ENCODE measurements around the gene SRSF10.
"Not testable (repeated sequence)": the region's sequence is repeated elsewhere in the genome, so short reads cannot be mapped to it uniquely, and the experiment has no call there.

The SRSF10 gene

GRCh38 chr1:23959461-23960290, 20.5 kb downstream of the SRSF10 start, which contains the start of gene PNRC2:
Gene PNRC2 (plus strand): TSS chr1:23959828. CDS start chr1:23961458, 1,630 bp downstream.
- in situ Hi-C loops (cut with HindIII; ENCODE audit: low sequenced_read_pairs), result no loop called here
- H3K4me3 ChIP-seq (ENCODE audit: low read depth, low read length), result peak within 1 kb of the TSS; percentile 90
- TF ChIP-seq CTCF (IDR thresholded peaks at IDR 0.05; ENCODE audit: low read depth, low read length), result no peak
- DNase-seq (ENCODE audit: low read depth, low spot score), result peak; percentile 98

DNA sequence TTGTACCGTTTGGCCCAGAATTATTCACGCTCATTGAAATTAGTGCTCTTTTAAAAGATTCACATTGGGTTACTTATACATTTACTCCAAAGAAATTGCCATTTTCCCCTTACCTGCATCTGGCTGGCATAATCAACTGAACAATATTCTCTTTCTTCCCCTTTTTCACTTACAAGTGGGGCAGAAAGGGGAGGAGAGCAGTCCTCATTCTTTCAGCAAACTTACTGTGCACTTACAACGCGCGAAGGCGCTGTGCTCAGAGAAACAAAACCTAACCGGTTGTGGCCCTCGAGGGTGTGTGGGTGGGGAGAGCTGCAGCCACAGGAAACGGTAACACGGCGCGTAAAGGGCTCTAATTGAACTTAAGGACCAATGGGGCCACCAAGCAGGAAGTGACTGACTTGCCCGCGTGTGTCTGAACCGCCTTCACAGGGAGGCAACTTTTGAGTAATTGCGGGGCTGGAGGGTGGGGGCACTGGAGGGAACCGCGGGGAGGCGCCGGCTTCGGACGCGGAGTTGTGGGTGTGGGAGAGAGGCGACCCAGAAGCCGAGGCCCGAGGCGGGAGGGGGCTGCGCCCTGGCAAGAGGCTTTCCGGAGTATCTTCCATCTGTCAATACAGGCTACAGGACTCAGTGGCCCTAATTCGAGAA, 21.2 kb downstream of the SRSF10 start:
- peak; percentile 93 for DNase-seq (ENCODE audit: low read depth, low spot score)
- peak overlapping the region; percentile 90 for H3K4me3 ChIP-seq (ENCODE audit: low read depth, low read length)
- peak; percentile 41 for TF ChIP-seq CTCF (IDR thresholded peaks at IDR 0.05; ENCODE audit: low read depth, low read length)

DNA sequence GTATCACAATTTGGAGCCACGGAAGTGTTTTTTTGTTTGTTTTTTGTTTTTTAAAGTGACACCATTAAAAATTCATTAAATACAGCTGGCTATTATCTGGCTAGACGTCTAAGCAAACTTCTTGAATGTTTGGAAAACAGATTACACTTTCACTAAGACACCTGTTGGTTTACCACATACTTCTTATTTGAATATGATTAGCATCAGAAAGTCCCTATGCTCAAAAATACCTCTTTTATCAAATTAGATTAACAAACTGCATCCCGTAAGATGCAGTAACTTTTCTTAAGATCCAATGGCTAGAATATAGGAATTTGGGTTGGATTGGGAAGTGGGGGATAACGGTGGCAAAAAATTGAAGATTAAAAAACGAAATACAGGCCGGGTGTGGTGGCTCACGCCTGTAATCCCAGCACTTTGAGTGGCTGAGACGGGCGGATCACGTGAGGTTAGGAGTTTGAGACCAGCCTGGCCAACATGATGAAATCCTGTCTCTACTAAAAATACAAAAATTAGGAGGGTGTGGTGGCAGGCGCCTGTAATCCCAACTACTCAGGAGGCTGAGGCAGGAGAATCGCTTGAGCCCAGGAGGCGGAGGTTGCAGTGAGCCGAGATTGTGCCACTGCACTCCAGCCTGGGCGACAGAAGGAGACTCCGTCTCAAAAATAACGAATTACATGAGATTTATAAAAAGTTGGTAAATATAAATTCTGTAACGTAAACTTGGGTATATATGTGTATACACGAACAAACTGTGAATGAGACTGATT, 21.9 kb downstream of the SRSF10 start:
- H3K4me3 ChIP-seq (ENCODE audit: low read depth, low read length), result peak overlapping the region; percentile 90
- DNase-seq (ENCODE audit: low read depth, low spot score); in situ Hi-C loops (cut with HindIII; ENCODE audit: low sequenced_read_pairs): not testable (repeated sequence)

More for the DNA sequence above, 21.2 kb downstream of the SRSF10 start:
- in situ Hi-C loops (cut with HindIII; ENCODE audit: low sequenced_read_pairs), result no loop called here

DNA sequence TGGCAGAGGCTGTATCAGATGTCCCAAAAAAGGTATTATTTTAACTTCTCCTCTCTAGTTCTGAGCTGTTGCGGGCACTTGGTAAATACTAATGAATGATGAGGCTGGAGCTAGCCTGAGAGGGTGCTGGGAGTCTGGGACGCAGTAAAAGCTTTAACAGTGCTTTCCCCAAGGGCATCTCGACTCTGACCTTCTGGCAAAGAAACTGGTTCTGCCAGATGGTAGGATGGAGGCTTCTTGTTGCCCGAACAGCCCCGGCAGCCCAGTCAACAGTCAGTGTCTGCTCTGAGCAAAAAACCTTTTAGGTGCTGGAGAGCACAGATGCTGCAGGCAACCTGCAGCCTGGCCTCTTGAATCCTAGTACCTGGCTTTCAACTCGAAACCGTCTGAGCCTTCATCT, 23.0 kb downstream of the SRSF10 start:
- in situ Hi-C loops (cut with HindIII; ENCODE audit: low sequenced_read_pairs), result no loop called here
- DNase-seq (ENCODE audit: low read depth, low spot score), result no peak
- no peak overlapping the region for H3K4me3 ChIP-seq (ENCODE audit: low read depth, low read length)
- no peak for TF ChIP-seq CTCF (IDR thresholded peaks at IDR 0.05; ENCODE audit: low read depth, low read length)

DNA sequence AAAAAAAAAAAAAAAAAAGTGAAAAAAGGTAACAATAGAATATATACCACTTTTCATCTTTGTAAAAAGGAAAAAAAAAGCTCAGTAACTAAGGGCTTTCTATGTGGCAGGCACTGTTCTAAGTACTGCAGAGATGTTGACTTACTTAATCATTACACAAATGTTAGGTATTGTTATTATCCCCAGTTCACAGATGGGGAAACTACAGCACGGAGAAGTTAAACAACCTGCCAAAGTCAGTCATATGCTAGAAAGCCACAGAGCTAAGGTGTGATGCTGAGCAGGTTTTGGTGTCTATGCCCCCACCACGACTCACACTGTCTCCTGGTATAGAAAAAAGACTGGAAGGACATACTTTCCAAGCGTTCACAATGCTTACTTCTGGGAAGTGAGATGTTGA, 27.1 kb downstream of the SRSF10 start:
- DNase-seq (ENCODE audit: low read depth, low spot score), result no peak
- no peak for TF ChIP-seq CTCF (IDR thresholded peaks at IDR 0.05; ENCODE audit: low read depth, low read length)
- in situ Hi-C loops (cut with HindIII; ENCODE audit: low sequenced_read_pairs), result no loop called here
- no peak overlapping the region for H3K4me3 ChIP-seq (ENCODE audit: low read depth, low read length)

DNA sequence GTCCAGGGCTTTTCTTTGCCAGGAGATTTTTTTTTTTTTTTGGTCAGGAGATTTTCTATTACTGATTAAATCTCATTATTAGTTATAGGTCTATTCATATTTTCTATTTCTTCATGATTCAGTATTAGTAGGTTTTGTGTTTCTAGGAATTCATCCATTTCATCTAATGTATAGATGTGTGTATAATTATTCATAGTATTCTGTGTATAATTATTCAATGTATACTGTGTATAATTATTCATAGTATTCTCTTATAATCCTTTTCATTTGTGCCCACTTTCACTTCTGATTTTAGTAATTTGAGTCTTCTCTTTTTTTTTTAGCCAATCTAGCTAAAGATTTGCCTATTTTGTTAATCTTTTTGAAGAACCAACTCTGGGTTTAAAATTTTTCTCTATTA, 32.8 kb downstream of the SRSF10 start:
- in situ Hi-C loops (cut with HindIII; ENCODE audit: low sequenced_read_pairs), result no loop called here
- no peak overlapping the region for H3K4me3 ChIP-seq (ENCODE audit: low read depth, low read length)
- no peak for TF ChIP-seq CTCF (IDR thresholded peaks at IDR 0.05; ENCODE audit: low read depth, low read length)
- no peak for DNase-seq (ENCODE audit: low read depth, low spot score)
